NCI-H748 (cell line): Measurements from ENCODE around the gene LCN2.
A peak's percentile ranks its signal among the peaks of the same experiment; 100 is the strongest.

Experiments used
- DNase-seq: peaks from one replicate; lab custom pipeline; 2025; ENCODE audit not compliant: unreplicated experiment; lab: John Stamatoyannopoulos, UW

LCN2 gene

GRCh38 chr9:128191406-128192046 lies 42.3 kb downstream of the LCN2 start, which contains the start of gene CIZ1:
Gene CIZ1 (minus strand): TSS chr9:128191572. CDS start chr9:128190857, 715 bp downstream.
- peak; percentile 86 for DNase-seq

GRCh38 chr9:128192601-128193371 lies 43.5 kb downstream of the LCN2 start:
- peak; percentile 97 for DNase-seq

- no peak for DNase-seq
Observed at GRCh38 chr9:128193469-128194096, 44.3 kb downstream of the LCN2 start.

GRCh38 chr9:128201441-128202369 lies 52.5 kb downstream of the LCN2 start:
- DNase-seq: no peak

- DNase-seq: no peak
Observed at GRCh38 chr9:128202648-128203023, 53.4 kb downstream of the LCN2 start.
